ENCODE results near the gene CTNND2.

CTNND2 gene

GRCh38 chr5:11252075-11252474, 652.2 kb downstream of the CTNND2 start:
- DNase-seq (ENCODE audit: low read depth in 2 of 2) = no peak

GRCh38 chr5:11251247-11251646, 653.0 kb downstream of the CTNND2 start:
- no peak for DNase-seq (ENCODE audit: low read depth in 2 of 2)

- no peak for DNase-seq (ENCODE audit: low read depth in 2 of 2)
Observed at GRCh38 chr5:11248966-11249365, 655.3 kb downstream of the CTNND2 start.

- DNase-seq (ENCODE audit: low read depth in 2 of 2) = no peak
Observed at GRCh38 chr5:11247224-11247623, 657.0 kb downstream of the CTNND2 start.

- no peak for DNase-seq (ENCODE audit: low read depth in 2 of 2)
Observed at GRCh38 chr5:11240293-11241190, 663.7 kb downstream of the CTNND2 start.

- no peak for DNase-seq (ENCODE audit: low read depth in 2 of 2)
Observed at GRCh38 chr5:11239261-11240015, 664.8 kb downstream of the CTNND2 start.

GRCh38 chr5:11234501-11234911, 669.7 kb downstream of the CTNND2 start:
- DNase-seq (ENCODE audit: low read depth in 2 of 2) = peak in 1 of 2 donors; percentile 0

- DNase-seq (ENCODE audit: low read depth in 2 of 2) = no peak
Observed at GRCh38 chr5:11230890-11231289, 673.4 kb downstream of the CTNND2 start.

- DNase-seq (ENCODE audit: low read depth in 2 of 2) = no peak
Observed at GRCh38 chr5:11227064-11227463, 677.2 kb downstream of the CTNND2 start.

- DNase-seq (ENCODE audit: low read depth in 2 of 2) = no peak
Observed at GRCh38 chr5:11224436-11225187, 679.6 kb downstream of the CTNND2 start.

- no peak for DNase-seq (ENCODE audit: low read depth in 2 of 2)
Observed at GRCh38 chr5:11222169-11222568, 682.1 kb downstream of the CTNND2 start.

- DNase-seq (ENCODE audit: low read depth in 2 of 2) = no peak
Observed at GRCh38 chr5:11214864-11215644, 689.2 kb downstream of the CTNND2 start.

- no peak for DNase-seq (ENCODE audit: low read depth in 2 of 2)
Observed at GRCh38 chr5:11212706-11213105, 691.5 kb downstream of the CTNND2 start.

GRCh38 chr5:11197726-11198125, 706.5 kb downstream of the CTNND2 start:
- no peak for DNase-seq (ENCODE audit: low read depth in 2 of 2)

GRCh38 chr5:11191673-11192072, 712.6 kb downstream of the CTNND2 start:
- no peak for DNase-seq (ENCODE audit: low read depth in 2 of 2)

- DNase-seq (ENCODE audit: low read depth in 2 of 2) = no peak
Observed at GRCh38 chr5:11182441-11183080, 721.7 kb downstream of the CTNND2 start.

- no peak for DNase-seq (ENCODE audit: low read depth in 2 of 2)
Observed at GRCh38 chr5:11181940-11182339, 722.3 kb downstream of the CTNND2 start.

- DNase-seq (ENCODE audit: low read depth in 2 of 2) = no peak
Observed at GRCh38 chr5:11180890-11181289, 723.4 kb downstream of the CTNND2 start.

- no peak for DNase-seq (ENCODE audit: low read depth in 2 of 2)
Observed at GRCh38 chr5:11177999-11178711, 726.1 kb downstream of the CTNND2 start.

- no peak for DNase-seq (ENCODE audit: low read depth in 2 of 2)
Observed at GRCh38 chr5:11174591-11174990, 729.7 kb downstream of the CTNND2 start.
